Suprapubic skin (tissue), 4 donors: ENCODE results near the gene NDUFS2. TPM values are rescaled to one million over a fixed set of nuclear protein-coding genes. Genes with fewer than 3 reads are reported as not detected.

Source experiments
- DNase-seq, 2 donors: peaks; one replicate each; pipeline ENCODE4 v3.0.0-alpha.2; 2019; ENCODE audit warnings: low spot score in 2 of 2
- H3K27ac ChIP-seq: fragments of 200-600 bp; sonication (generic); one replicate; pipeline ENCODE4 v1.5.1; 2019
- H3K27me3 ChIP-seq: fragments of 200-600 bp; sonication (generic); one replicate; pipeline ENCODE4 v1.5.1; 2019
- H3K36me3 ChIP-seq: fragments of 200-600 bp; sonication (generic); one replicate; pipeline ENCODE4 v1.5.1; 2019
- H3K4me1 ChIP-seq: fragments of 200-600 bp; sonication (generic); one replicate; pipeline ENCODE4 v1.5.1; 2019
- H3K4me3 ChIP-seq: fragments of 200-600 bp; sonication (generic); one replicate; pipeline ENCODE4 v1.5.1; 2019; ENCODE audit warnings: mild to moderate bottlenecking
- H3K9me3 ChIP-seq: fragments of 200-600 bp; sonication (generic); one replicate; pipeline ENCODE4 v1.5.1; 2019
- EP300 ChIP-seq: sonication (generic); formaldehyde crosslinking; IDR thresholded peaks from one replicate; pipeline ENCODE4 v1.6.1; 2017; ENCODE audit warnings: antibody characterized with exemption
- POLR2A ChIP-seq, 2 donors: fragments of 450-650 bp; IDR thresholded peaks; one replicate each; pipeline ENCODE4 v1.6.1; 2017; ENCODE audit warnings: antibody characterized with exemption in 2 of 2, mild to moderate bottlenecking in 2 of 2, moderate library complexity in 2 of 2
- POLR2AphosphoS5 ChIP-seq, 3 donors: sonication (generic); formaldehyde crosslinking; IDR thresholded peaks; one replicate each; pipeline ENCODE4 v1.6.1; 2017; ENCODE audit warnings: antibody characterized with exemption in 3 of 3
- WGBS: methylation state at CpG from one replicate; pipeline ENCODE4 v1.1.5; 2018; 5-methylcytosine and 5-hydroxymethylcytosine counted together
- total RNA-seq, 4 donors: library from RNA; depleted of rRNA; stranded (reverse); fragments of >200 nt; gene quantifications; one replicate each; pipeline ENCODE4 v1.1.0, GENCODE V29; 2016
- TF ChIP-seq, protein P1 (sequence below), 2 donors: fragments of 200-600 bp in 1 of 2; fragments of 450-650 bp in 1 of 2; sonication (generic) in 1 of 2; IDR thresholded peaks; one replicate each; pipeline ENCODE4 v1.5.1; 2016 to 2019; ENCODE audit warnings: antibody characterized with exemption in 2 of 2, mild to moderate bottlenecking in 1 of 2, moderate library complexity in 1 of 2

NDUFS2 gene
- total RNA-seq, 4 donors from 2014 or later: 99.1 to 132 (median 112) TPM

DNA sequence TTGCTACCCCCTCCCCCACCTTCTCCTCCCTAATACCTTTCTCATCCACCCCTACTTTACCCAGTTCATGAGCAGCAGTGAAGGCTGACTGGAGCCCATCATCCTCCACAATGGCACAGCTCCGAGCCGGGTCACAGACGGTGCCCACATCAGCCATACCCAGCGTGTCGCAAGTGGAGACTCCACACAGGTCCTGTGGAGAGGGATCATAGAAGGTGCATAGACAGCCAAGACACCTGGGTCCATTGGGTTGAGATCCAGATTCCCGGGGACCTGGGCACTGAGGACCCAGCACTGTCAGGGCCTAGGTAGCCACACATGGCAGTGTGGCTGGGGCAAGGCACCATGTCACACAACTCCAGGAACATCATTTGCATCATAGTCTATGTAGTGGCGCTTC, 6.1 kb upstream of the NDUFS2 start:
- Histone ChIP-seq H3K27me3 (no peaks in the 10 kb centered on the region), H3K4me1 (peaks cover 75% of the 10 kb centered on the region), H3K27ac (peak overlapping the region; percentile 98), H3K36me3 (no peaks in the 10 kb centered on the region), H3K9me3 (no peaks in the 10 kb centered on the region), H3K4me3 (peak overlapping the region; percentile 45)
- no peak for DNase-seq
- whole genome bisulfite sequencing: 95% methylated on average over 6 of the region's 7 CpGs
- TF ChIP-seq EP300 (no peak), POLR2A (IDR thresholded peaks at IDR 0.05) (no peak), POLR2AphosphoS5 (IDR thresholded peaks at IDR 0.05) (no peak)
- TF ChIP-seq, protein P1, sequence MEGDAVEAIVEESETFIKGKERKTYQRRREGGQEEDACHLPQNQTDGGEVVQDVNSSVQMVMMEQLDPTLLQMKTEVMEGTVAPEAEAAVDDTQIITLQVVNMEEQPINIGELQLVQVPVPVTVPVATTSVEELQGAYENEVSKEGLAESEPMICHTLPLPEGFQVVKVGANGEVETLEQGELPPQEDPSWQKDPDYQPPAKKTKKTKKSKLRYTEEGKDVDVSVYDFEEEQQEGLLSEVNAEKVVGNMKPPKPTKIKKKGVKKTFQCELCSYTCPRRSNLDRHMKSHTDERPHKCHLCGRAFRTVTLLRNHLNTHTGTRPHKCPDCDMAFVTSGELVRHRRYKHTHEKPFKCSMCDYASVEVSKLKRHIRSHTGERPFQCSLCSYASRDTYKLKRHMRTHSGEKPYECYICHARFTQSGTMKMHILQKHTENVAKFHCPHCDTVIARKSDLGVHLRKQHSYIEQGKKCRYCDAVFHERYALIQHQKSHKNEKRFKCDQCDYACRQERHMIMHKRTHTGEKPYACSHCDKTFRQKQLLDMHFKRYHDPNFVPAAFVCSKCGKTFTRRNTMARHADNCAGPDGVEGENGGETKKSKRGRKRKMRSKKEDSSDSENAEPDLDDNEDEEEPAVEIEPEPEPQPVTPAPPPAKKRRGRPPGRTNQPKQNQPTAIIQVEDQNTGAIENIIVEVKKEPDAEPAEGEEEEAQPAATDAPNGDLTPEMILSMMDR (IDR thresholded peaks at IDR 0.05): no peak

DNA sequence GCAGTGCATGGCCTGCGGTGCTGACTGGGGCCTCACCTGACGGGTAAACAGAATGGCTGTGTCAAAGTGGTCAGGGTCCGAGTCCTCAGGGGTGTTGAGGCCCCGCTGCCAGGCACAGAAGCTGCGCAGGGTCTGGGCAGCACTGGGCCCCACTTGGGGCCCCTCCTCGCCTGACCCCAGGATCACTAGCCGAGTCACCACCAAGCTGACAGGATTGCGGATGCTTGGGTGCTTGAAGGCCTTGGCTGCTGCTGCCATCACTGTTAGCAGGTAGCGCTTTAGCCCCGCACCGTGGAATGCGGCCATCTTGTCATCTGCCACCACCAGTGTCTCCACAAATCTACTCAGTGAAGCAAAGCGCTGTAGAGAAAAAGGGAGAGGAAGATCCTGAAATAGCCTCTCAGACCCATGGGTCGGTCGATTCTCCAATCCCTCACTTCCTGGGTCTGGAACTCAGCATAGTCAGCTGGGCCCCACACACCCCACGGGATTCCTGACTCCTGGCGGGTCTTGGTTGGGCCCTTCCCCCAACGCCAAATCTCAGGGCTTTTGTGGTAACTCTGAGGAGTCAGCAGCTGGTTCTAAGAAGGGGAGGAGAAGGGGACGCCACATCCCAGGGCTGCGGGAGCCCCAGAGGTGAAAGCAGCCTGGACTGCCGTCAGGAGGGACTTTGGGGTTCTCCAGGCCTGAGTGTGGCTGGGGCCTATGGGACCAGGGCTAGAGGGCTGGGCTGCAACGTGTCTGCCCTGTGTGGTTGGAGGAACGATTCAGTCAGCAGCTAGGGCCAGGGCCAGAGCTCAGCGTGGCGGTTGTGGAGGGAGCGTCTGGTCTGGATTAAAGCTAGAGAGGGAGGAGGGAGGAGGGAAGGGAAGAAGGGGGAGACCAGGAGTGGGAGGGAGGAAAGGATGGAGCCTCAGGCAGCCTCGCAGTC, 5.4 kb upstream of the NDUFS2 start:
- peak in 1 of 2 donors; percentile 22 for TF ChIP-seq POLR2A (IDR thresholded peaks at IDR 0.05)
- no peak for TF ChIP-seq EP300
- no peaks in the 10 kb centered on the region for H3K27me3 ChIP-seq
- no peaks in the 10 kb centered on the region for H3K36me3 ChIP-seq
- peak overlapping the region; percentile 45 for H3K4me3 ChIP-seq
- WGBS: 56% methylated on average over 23 of the region's 27 CpGs
- H3K4me1 ChIP-seq: peaks cover 81% of the 10 kb centered on the region
- DNase-seq: no peak
- peak overlapping the region; percentile 98 for H3K27ac ChIP-seq
- H3K9me3 ChIP-seq: no peaks in the 10 kb centered on the region

DNA sequence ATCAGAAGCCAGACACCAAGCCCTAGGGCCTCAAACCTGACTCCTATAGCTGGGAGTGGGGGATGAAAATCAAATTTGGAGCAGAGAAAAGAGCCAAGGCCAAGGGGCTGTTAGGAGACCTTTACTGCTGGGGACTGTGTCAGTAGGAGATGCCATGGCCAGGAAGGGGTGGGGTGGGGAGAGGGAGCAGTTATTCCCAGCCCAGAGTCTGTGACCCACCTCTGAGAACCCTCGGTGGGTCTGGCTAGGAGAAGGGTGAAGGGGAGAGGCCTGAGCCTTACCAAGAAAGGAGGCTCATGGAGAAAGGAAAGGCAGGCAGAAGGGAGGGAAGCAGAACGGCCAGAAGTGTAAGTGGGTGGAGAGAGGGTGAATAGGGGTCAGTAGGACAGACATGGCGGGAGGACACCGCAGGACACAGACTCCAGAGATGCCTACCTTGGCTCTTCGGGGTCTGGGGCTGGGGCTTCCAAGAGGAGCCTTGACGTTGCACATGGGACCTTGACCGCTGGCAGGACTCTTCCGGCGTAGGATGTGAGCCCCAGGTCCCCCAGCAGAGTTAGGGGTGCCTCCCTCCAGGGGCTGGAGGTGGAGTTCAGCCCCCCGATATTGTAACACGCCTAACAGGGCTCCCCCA, 4.5 kb upstream of the NDUFS2 start:
- Histone ChIP-seq H3K4me3 (peak overlapping the region; percentile 45), H3K27ac (peak overlapping the region; percentile 98), H3K27me3 (no peaks in the 10 kb centered on the region), H3K36me3 (no peaks in the 10 kb centered on the region), H3K4me1 (peaks cover 74% of the 10 kb centered on the region), H3K9me3 (no peaks in the 10 kb centered on the region)
- TF ChIP-seq, protein P1 (IDR thresholded peaks at IDR 0.05): no peak
- TF ChIP-seq POLR2A (IDR thresholded peaks at IDR 0.05) (no peak), EP300 (no peak), POLR2AphosphoS5 (IDR thresholded peaks at IDR 0.05) (no peak)
- WGBS: 38% methylated on average over 11 of the region's 11 CpGs
- DNase-seq: no peak

DNA sequence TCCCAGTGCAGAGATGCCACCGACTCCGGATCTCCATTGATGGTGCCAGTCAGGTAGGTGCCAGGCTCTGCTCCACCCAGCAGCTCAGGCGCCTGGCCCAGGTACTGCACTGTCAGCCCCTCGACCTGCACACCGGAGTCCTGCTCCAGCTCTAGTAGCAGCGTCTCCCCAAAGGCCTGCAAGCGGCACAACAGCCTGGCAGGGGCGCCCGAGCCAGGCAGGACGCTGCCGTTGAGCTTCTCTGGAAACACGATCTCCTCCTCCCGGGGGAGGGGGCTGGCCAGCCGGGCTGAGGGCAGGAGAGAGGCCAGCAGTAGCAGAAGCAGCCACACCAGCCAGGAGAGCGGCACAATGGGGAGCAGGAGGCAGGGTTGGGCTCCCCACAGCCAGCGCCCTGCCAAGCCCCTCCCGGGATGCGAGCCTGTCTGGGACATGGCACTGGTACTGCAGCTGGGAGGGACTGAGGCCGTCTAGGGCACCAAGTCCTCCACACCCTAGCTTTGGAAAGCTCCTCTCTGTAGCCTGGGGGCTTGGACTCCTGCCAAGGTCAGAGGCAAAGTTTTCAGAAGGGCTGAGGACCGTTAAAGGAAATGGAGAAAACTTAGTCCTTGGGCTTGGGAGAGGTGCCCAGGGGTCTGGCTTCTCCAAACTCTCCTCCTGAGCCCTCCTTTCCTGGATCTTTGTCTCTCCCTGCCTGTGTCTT, 3.8 kb upstream of the NDUFS2 start:
- 14% methylated on average over 12 of the region's 20 CpGs for WGBS
- TF ChIP-seq POLR2A (IDR thresholded peaks at IDR 0.05) (no peak), POLR2AphosphoS5 (IDR thresholded peaks at IDR 0.05) (no peak), EP300 (no peak)
- TF ChIP-seq, protein P1 (IDR thresholded peaks at IDR 0.05): no peak
- Histone ChIP-seq H3K36me3 (peaks cover under 1% of the 10 kb centered on the region), H3K27me3 (no peaks in the 10 kb centered on the region), H3K27ac (peak overlapping the region; percentile 98), H3K4me3 (peak overlapping the region; percentile 45), H3K4me1 (peaks cover 80% of the 10 kb centered on the region), H3K9me3 (no peaks in the 10 kb centered on the region)
- DNase-seq: peak in 1 of 2 donors; percentile 90

DNA sequence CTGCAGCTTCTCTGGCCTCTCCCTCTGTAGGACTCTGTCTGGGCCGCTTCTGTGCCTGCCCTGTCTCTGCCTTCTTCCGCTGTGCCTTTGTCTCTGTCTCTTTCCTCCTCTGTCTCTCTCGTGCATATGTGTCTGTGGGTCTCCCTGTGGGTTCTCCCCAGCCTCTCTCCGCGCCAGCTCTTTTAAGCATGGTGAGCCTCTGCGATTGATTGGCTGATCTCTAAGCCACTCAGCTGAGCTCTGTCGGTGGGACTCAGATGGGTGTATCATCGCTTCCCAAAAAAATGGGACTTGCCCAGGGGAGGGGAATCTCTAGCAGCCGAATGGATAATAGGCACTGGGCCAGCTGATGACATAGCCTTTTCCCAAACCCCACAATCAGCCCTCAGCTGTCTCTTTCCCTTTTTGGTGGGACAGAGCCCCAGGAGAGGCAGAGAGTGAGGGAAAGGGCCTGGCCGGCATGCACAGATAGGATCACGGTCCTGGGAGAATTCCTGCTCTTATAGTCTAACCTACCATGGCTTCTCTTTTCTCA, 3.2 kb upstream of the NDUFS2 start, which contains the start of gene ADAMTS4:
TSS of gene ADAMTS4 (minus strand) at position 158 of the 535 bp plus-strand sequence. CDS start 427 bp downstream, outside the sequence.
- 20% methylated on average over 11 of the region's 11 CpGs for WGBS
- H3K9me3 ChIP-seq: no peaks in the 10 kb centered on the region
- TF ChIP-seq EP300 (no peak), POLR2A (IDR thresholded peaks at IDR 0.05) (peak in 1 of 2 donors; percentile 78), POLR2AphosphoS5 (IDR thresholded peaks at IDR 0.05) (no peak)
- TF ChIP-seq, protein P1 (IDR thresholded peaks at IDR 0.05): no peak
- peak in 1 of 2 donors; percentile 85 for DNase-seq
- peak within 1 kb of the TSS; percentile 98 for H3K27ac ChIP-seq
- H3K36me3 ChIP-seq: peaks cover 7% of the 10 kb centered on the region
- peak within 1 kb of the TSS; percentile 45 for H3K4me3 ChIP-seq
- peaks cover 82% of the 10 kb centered on the region for H3K4me1 ChIP-seq
- H3K27me3 ChIP-seq: no peaks in the 10 kb centered on the region
